HG03439 (cell line): ENCODE measurements around the gene UPB1.

ENCODE experiments used
- ATAC-seq: cut with Tn5 transposase; IDR thresholded peaks from one replicate; pipeline ENCODE4 v1.9.1; 2021; ENCODE audit warnings: mild to moderate bottlenecking, moderate library complexity; ENCODE audit not compliant: unreplicated experiment

Gene UPB1

GRCh38 chr22:24494528-24495364 is at the start of gene UPB1:
Gene UPB1, plus strand, starts transcription at chr22:24495332. Its CDS starts 72 bp downstream, at chr22:24495404.
- ATAC-seq, result no peak

GRCh38 chr22:24445481-24446259 is 49.5 kb upstream of the UPB1 start:
- no peak for ATAC-seq

- no peak for ATAC-seq
Measured at GRCh38 chr22:24446260-24446611, 48.9 kb upstream of the UPB1 start.

- ATAC-seq, result no peak
Measured at GRCh38 chr22:24450610-24451009, 44.5 kb upstream of the UPB1 start.

GRCh38 chr22:24451162-24451561 is 44.0 kb upstream of the UPB1 start:
- ATAC-seq, result no peak

GRCh38 chr22:24453853-24454252 is 41.3 kb upstream of the UPB1 start:
- ATAC-seq, result no peak

- no peak for ATAC-seq
Measured at GRCh38 chr22:24455039-24455438, 40.1 kb upstream of the UPB1 start.

GRCh38 chr22:24455751-24456426 is 39.2 kb upstream of the UPB1 start:
- no peak for ATAC-seq

GRCh38 chr22:24457894-24458420 is 37.2 kb upstream of the UPB1 start:
- no peak for ATAC-seq

GRCh38 chr22:24459911-24460310 is 35.2 kb upstream of the UPB1 start:
- ATAC-seq, result no peak

GRCh38 chr22:24460418-24461089 is 34.6 kb upstream of the UPB1 start:
- ATAC-seq, result no peak

GRCh38 chr22:24463071-24463760 is 31.9 kb upstream of the UPB1 start:
- ATAC-seq, result no peak

- no peak for ATAC-seq
Measured at GRCh38 chr22:24465566-24465965, 29.6 kb upstream of the UPB1 start.

- no peak for ATAC-seq
Measured at GRCh38 chr22:24465975-24466374, 29.2 kb upstream of the UPB1 start.

- no peak for ATAC-seq
Measured at GRCh38 chr22:24466716-24467328, 28.3 kb upstream of the UPB1 start.

- ATAC-seq, result no peak
Measured at GRCh38 chr22:24467340-24467739, 27.8 kb upstream of the UPB1 start.

GRCh38 chr22:24471570-24471969 is 23.6 kb upstream of the UPB1 start:
- no peak for ATAC-seq

- ATAC-seq, result no peak
Measured at GRCh38 chr22:24473284-24473683, 21.8 kb upstream of the UPB1 start.

GRCh38 chr22:24474221-24474620 is 20.9 kb upstream of the UPB1 start:
- no peak for ATAC-seq
